HG02885 (cell line): ENCODE results near the gene TMSB4X.
"Not testable (repeated sequence)": the region's sequence is repeated elsewhere in the genome, so short reads cannot be mapped to it uniquely, and the experiment has no call there.

Experiments used
- ATAC-seq: cut with Tn5 transposase; IDR thresholded peaks from one replicate; pipeline ENCODE4 v1.9.1; 2021; ENCODE audit warnings: mild to moderate bottlenecking; ENCODE audit not compliant: unreplicated experiment, poor library complexity

TMSB4X gene

DNA sequence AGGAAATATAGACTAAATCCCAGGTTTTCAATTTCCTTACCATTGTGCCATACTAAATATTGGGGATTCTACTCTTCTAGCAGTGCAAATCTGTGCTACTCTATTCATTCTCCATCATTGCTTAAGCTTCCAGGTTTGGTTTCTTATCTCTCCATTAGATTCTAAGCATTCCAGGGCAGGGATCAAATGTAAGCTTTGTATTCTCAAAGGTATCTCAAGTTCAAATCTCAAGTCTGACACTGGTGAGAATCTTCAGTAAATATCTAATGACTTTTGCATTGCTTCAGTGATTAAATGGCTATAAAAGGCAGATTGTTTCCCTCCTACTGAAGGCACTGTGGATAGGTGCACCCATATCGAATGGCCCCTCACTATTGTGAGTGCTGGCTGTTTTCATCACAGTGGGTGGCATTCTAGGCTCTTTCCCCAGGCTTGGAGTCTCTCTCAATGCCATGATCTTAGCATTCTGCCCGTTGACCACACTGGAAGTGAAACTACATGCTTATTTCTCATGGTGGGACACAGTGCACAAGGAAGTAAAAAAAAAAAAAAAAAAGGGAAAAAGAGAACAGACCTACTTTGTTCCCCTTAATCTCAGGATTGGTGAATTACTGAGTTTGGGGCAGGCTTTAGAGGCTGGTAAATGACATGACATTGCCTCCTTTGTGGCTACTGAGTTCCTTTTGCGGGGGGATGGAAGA lies 40.8 kb downstream of the TMSB4X start:
- no peak for ATAC-seq

DNA sequence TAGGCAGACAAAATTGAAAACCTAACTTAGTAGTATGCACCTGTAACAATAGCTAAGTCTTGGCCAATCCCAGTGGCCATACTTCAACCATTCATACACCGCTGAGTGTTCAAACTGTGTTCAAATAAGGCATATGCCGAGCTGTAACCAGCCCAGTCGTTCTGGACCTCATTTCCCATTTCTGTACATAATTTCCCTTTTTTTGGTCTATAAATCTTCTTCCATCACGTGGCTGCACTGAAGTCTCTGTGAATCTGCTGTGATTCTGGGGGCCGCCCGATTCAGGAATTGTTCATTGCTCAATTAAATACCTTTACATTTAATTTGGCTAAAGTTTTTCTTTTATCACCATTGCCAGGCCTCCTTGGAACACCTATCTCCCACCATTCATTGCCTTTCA lies 41.8 kb downstream of the TMSB4X start:
- ATAC-seq, result not testable (repeated sequence)

DNA sequence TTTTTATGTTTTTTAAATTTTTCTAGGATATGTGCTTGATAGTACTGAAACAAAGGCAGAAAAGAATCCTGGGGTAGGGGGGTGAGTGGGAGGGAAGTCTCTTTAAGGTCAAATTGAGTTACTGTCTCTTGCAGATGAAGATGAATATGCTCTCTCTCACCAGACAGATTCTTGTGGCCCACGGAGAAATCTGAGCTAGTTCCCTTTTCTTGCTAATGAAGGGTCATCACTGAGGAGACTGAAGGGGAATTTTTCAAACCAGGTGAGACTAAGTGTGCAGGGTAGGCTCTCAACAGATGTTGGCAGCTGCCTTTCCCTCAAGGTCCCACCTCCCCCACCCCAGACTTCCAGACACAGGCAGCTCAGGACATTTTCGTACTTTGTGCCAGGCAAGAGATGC lies 48.0 kb downstream of the TMSB4X start:
- ATAC-seq, result peak; percentile 79

DNA sequence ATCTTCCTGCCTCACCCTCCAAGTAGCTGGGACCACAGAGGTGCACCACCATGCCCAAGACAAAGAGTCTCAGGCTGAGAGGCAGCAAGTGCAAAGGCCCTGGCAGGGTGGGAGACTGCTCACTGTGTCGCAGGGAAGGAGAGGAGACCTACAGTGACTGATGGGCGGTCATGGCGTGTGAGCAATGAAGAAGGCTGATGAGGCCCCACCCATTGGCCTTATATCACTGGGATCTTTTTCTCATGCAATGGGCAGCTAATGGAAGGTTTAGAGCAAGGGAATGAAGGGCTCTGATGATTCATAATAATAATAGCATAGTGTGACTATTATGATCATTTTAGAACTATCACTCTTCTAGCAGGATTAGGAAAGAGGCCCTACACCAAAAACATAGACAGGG lies 48.7 kb downstream of the TMSB4X start:
- ATAC-seq, result no peak

DNA sequence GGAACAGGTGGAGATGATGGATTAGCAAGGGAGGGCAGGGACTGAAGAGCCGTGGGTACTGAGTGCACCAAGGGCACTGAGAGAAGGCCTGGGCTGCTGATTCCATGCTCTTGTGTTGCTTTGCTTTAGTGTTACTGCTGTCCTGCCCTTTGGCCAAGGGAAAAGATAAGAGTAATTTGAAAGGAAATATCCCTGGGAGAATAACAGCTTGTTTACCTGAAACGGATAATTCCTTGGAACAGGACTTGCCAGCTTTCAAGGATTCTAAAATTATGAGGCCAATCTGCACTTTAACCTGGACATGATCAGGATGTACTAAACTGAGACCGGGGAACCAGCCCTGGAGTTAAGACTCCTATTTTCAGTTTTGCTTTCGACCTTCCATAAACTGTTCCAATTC lies 49.1 kb downstream of the TMSB4X start:
- ATAC-seq, result no peak

DNA sequence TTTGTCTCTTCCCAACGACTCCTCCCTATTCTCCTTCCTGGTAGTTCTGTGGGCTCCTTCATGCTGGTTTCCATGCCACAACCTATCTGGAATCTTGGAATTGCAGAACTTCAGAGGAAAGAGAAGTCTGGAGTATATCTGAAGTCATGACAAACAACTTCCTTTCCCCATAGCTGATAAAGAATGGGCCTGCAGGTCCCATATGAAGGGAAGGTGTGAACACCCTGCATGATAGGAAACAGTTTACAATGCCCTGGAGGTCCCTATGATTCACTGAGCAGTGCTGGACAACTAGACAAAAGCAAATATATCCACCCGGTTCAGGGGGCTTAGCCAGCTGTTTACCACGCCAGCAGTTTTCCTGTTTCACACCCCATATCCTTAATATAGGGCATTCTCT lies 50.1 kb downstream of the TMSB4X start:
- ATAC-seq, result no peak
